ENCODE measurements around the gene ANAPC13. TPM values are rescaled to one million over a fixed set of nuclear protein-coding genes. Genes with fewer than 3 reads are reported as not detected.

The ANAPC13 gene
- total and polyA plus RNA-seq, 2 of the 13 experiments (the other 11 are each of a cell fraction or from before 2014, with no cell fraction given), result 48.7 to 69.1 TPM

DNA sequence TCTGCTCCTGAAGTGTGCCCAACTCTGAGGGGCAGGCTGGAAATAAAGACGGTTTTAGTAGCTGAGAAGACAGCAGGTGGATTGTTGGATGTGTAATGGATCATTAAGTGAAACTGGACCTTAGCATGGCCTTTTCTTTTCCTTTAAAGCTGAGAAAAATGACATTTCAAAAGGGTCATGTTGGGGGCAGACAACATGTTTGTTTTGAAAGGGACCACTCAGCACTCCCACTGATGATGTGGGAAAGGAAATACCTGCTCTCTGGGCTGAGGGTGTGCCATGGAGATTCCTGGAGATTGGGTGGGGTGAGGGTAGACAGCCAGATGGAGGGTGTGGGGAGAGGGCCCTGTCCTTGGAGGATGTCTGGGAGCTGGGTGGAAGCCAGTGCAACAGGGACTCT, 38.4 kb downstream of the ANAPC13 start:
- H3K9ac ChIP-seq (ENCODE audit: insufficient read depth, low read depth, low read length), result no peak overlapping the region
- no peaks in the 10 kb centered on the region for H3K9me3 ChIP-seq (ENCODE audit: low read length)
- no peaks in the 10 kb centered on the region for H3K79me2 ChIP-seq (ENCODE audit: insufficient read depth, low read length)
- intact Hi-C loops (cut with micrococcal nuclease; ENCODE audit: unreplicated experiment) (no loop called here), in situ Hi-C loops (cut with HindIII; ENCODE audit: extremely low pct_ligation_motif_present, low pct_unique_long_range_greater_than_20kb) (no loop called here)
- ChIA-PET POLR2A (no interaction called here), CTCF (ENCODE audit: low intra/inter-chr PET ratio, low total read pairs) (no interaction called here)
- BruUV-seq (replicated peaks), result no TSS peak
- H3K27ac ChIP-seq (ENCODE audit: extremely low read length, insufficient read depth, low read length), result no peak overlapping the region
- WGBS (ENCODE audit: low lambda C conversion rate), result 61% methylated on average over 1 of the region's 1 CpG
- FAIRE-seq, result no peak
- no peak overlapping the region for H3K4me2 ChIP-seq (ENCODE audit: low read depth, low read length)
- H3K4me1 ChIP-seq (ENCODE audit: insufficient read depth, low read length), result peaks cover 13% of the 10 kb centered on the region; the same call in 1 of the 2 replicates
- H3K36me3 ChIP-seq (replicated peaks in 1 of 2; ENCODE audit: control insufficient read depth in 1 of 2, insufficient read depth in 2 of 2, low read length in 2 of 2), result no peaks in the 10 kb centered on the region
- H3K27me3 ChIP-seq (ENCODE audit: control insufficient read depth in 1 of 2, insufficient read depth in 2 of 2, low read length in 2 of 2), result peaks cover 2 to 5% of the 10 kb centered on the region in 2 experiments; a peak in 3 of 5 replicates
- TF ChIP-seq RFXAP (CRISPR knock-in tag; IDR thresholded peaks at IDR 0.05; ENCODE audit: borderline replicate concordance), result no peak
- no peak for TF ChIP-seq CBFB (CRISPR knock-in tag; IDR thresholded peaks at IDR 0.05)
- TF ChIP-seq STAT5B (CRISPR knock-in tag; IDR thresholded peaks at IDR 0.05), result no peak
- TF ChIP-seq MXI1 (IDR thresholded peaks at IDR 0.05; ENCODE audit: borderline replicate concordance, low read depth, low read length), result no peak
- TF ChIP-seq ZNF235 (CRISPR knock-in tag; IDR thresholded peaks at IDR 0.05; ENCODE audit: borderline replicate concordance), result no peak
- TF ChIP-seq ZNF816 (CRISPR knock-in tag; IDR thresholded peaks at IDR 0.05; ENCODE audit: borderline replicate concordance), result no peak
- TF ChIP-seq ZNF180 (CRISPR knock-in tag; IDR thresholded peaks at IDR 0.05; ENCODE audit: borderline replicate concordance, low read depth), result no peak
- TF ChIP-seq ZFP37 (CRISPR knock-in tag; IDR thresholded peaks at IDR 0.05; ENCODE audit: borderline replicate concordance), result no peak
- TF ChIP-seq, protein P1, sequence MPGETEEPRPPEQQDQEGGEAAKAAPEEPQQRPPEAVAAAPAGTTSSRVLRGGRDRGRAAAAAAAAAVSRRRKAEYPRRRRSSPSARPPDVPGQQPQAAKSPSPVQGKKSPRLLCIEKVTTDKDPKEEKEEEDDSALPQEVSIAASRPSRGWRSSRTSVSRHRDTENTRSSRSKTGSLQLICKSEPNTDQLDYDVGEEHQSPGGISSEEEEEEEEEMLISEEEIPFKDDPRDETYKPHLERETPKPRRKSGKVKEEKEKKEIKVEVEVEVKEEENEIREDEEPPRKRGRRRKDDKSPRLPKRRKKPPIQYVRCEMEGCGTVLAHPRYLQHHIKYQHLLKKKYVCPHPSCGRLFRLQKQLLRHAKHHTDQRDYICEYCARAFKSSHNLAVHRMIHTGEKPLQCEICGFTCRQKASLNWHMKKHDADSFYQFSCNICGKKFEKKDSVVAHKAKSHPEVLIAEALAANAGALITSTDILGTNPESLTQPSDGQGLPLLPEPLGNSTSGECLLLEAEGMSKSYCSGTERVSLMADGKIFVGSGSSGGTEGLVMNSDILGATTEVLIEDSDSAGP (CRISPR knock-in tag; IDR thresholded peaks at IDR 0.05; ENCODE audit: borderline replicate concordance), result no peak
- TF ChIP-seq GATAD2A (CRISPR knock-in tag; IDR thresholded peaks at IDR 0.05), result no peak
- TF ChIP-seq, protein P2, sequence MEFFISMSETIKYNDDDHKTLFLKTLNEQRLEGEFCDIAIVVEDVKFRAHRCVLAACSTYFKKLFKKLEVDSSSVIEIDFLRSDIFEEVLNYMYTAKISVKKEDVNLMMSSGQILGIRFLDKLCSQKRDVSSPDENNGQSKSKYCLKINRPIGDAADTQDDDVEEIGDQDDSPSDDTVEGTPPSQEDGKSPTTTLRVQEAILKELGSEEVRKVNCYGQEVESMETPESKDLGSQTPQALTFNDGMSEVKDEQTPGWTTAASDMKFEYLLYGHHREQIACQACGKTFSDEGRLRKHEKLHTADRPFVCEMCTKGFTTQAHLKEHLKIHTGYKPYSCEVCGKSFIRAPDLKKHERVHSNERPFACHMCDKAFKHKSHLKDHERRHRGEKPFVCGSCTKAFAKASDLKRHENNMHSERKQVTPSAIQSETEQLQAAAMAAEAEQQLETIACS (CRISPR knock-in tag; IDR thresholded peaks at IDR 0.05), result no peak
- no peak for TF ChIP-seq ZNF547 (CRISPR knock-in tag; IDR thresholded peaks at IDR 0.05)
- TF ChIP-seq ATF1 (CRISPR knock-in tag; IDR thresholded peaks at IDR 0.05), result no peak
- DNase-seq (ENCODE audit: low spot score), result no peak
- no peak overlapping the region for H2AFZ ChIP-seq (ENCODE audit: low read length)
- ATAC-seq, result no peak
- no peaks in the 10 kb centered on the region for H4K20me1 ChIP-seq (ENCODE audit: insufficient read depth, low read length)
- no peak overlapping the region for H3K4me3 ChIP-seq (replicated peaks in 1 of 3; ENCODE audit: insufficient read depth in 1 of 3, low read depth in 2 of 3, low read length in 3 of 3)

All from HepG2 (cell line).